ENCODE measurements around the gene CCN6. TPM values are rescaled to one million over a fixed set of nuclear protein-coding genes. Genes with fewer than 3 reads are reported as not detected.

CCN6 gene
- total RNA-seq, 1 donor from 2014 or later, result not detected

DNA sequence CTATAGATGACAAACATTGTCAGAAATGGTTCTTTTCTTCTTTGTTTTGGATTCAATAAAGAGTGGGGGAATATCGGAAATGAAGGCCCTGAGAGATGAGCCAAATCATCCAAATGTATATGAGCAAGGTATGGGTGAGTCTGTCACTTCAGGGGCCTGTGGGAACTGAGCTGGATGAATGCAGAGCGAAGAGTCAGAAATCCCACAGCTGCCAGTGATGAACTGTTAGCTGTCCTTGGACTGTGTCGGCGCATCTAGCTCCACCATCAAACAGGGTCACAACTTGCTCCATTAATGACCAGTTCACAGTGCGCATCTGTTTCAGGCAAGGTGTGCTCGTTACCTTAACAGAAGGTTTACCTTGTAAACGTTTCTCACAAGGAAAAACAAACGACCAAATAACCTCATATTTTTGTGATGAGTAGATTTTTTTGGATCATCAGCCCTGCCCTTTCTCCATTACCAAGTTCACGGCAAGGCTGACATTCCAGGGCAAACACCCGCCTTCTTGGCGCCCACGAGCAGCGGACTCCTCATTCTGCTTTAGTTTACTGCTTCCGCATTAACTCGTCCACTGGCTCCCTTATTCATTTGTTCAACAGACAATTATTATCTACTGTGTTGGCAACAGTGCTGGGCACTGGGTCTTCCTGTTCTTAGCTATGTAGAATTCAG, 15.0 kb upstream of the CCN6 start:
- Histone ChIP-seq H3K27ac (replicated peaks) (peak overlapping the region; percentile 73), H3K4me3 (no peak overlapping the region), H3K36me3 (no peaks in the 10 kb centered on the region), H3K4me1 (peaks cover 12% of the 10 kb centered on the region), H3K9me3 (replicated peaks) (no peaks in the 10 kb centered on the region), H3K27me3 (ENCODE audit: low read depth) (no peaks in the 10 kb centered on the region)
- TF ChIP-seq, protein P1, sequence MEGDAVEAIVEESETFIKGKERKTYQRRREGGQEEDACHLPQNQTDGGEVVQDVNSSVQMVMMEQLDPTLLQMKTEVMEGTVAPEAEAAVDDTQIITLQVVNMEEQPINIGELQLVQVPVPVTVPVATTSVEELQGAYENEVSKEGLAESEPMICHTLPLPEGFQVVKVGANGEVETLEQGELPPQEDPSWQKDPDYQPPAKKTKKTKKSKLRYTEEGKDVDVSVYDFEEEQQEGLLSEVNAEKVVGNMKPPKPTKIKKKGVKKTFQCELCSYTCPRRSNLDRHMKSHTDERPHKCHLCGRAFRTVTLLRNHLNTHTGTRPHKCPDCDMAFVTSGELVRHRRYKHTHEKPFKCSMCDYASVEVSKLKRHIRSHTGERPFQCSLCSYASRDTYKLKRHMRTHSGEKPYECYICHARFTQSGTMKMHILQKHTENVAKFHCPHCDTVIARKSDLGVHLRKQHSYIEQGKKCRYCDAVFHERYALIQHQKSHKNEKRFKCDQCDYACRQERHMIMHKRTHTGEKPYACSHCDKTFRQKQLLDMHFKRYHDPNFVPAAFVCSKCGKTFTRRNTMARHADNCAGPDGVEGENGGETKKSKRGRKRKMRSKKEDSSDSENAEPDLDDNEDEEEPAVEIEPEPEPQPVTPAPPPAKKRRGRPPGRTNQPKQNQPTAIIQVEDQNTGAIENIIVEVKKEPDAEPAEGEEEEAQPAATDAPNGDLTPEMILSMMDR (IDR thresholded peaks at IDR 0.05; ENCODE audit: borderline replicate concordance), result no peak
- intact Hi-C loops (cut with micrococcal nuclease), result no loop called here
- no peak for DNase-seq

DNA sequence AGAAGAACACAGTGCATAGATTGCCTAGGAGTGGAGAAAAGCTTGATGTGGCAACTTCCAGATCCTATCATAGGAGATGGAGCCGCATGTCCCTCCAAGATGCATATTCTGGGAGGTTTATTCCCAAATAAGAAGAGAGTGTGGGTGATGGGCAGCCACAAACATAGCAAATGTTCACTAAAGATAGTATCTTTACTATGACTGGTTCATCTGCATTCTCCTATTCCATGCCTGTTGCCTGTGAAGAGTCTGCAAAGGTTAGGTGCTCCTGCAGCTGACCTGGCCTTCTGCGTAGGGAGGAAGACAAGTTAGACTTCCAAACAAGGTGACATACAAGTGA, 14.5 kb upstream of the CCN6 start:
- no peak for DNase-seq
- peaks cover 14% of the 10 kb centered on the region for H3K4me1 ChIP-seq
- no peak overlapping the region for H3K27ac ChIP-seq (replicated peaks)
- H3K36me3 ChIP-seq, result no peaks in the 10 kb centered on the region
- H3K9me3 ChIP-seq (replicated peaks), result no peaks in the 10 kb centered on the region
- TF ChIP-seq, protein P1 (IDR thresholded peaks at IDR 0.05; ENCODE audit: borderline replicate concordance), result no peak
- H3K27me3 ChIP-seq (ENCODE audit: low read depth), result no peaks in the 10 kb centered on the region
- H3K4me3 ChIP-seq, result no peak overlapping the region
- intact Hi-C loops (cut with micrococcal nuclease), result no loop called here

DNA sequence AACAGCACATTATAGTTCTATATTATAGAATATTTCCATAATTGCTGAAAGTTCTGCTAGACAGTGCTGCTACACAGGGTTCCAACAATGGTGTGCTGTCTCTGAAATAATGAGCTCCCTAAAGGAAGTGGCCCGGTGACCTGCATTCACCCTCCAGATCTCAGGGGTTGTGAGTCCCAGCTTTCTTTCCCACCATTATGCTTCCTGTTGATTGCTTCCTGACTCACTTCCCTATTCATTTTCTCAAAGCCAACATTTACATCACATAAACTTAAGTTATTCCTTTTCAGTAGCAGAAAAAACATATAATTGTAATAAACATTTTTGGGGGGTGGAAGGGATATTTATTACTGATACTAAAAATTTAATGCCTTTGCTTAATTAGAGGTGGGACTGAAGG, 12.9 kb upstream of the CCN6 start:
- Histone ChIP-seq H3K27me3 (ENCODE audit: low read depth) (no peaks in the 10 kb centered on the region), H3K27ac (replicated peaks) (no peak overlapping the region), H3K9me3 (replicated peaks) (no peaks in the 10 kb centered on the region), H3K36me3 (no peaks in the 10 kb centered on the region), H3K4me3 (no peak overlapping the region), H3K4me1 (peaks cover 14% of the 10 kb centered on the region)
- intact Hi-C loops (cut with micrococcal nuclease), result no loop called here
- TF ChIP-seq, protein P1 (IDR thresholded peaks at IDR 0.05; ENCODE audit: borderline replicate concordance), result no peak
- no peak for DNase-seq

DNA sequence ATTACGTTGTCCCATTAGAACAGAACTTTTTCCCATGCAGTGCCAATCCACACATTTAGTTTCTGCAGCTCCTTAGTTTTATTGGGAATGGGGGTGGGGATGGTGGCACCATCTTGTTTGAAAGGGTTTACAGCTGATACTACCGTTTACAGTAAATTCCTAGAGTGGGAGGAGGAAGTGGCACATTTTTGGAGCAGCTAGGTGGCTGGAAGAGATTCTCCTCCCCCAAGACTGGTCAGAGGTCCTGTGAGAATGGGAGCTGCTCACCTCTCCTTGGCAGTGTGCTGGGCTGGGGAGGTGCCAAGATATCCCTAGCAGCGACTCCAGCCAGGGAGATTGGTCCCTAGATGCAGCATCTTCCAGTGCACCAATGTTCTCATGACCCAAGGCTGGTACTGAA, 12.4 kb upstream of the CCN6 start:
- Histone ChIP-seq H3K36me3 (no peaks in the 10 kb centered on the region), H3K4me1 (peaks cover 14% of the 10 kb centered on the region), H3K27ac (replicated peaks) (no peak overlapping the region), H3K4me3 (no peak overlapping the region), H3K27me3 (ENCODE audit: low read depth) (no peaks in the 10 kb centered on the region), H3K9me3 (replicated peaks) (no peaks in the 10 kb centered on the region)
- intact Hi-C loops (cut with micrococcal nuclease), result no loop called here
- no peak for DNase-seq
- TF ChIP-seq, protein P1 (IDR thresholded peaks at IDR 0.05; ENCODE audit: borderline replicate concordance), result no peak

- H3K36me3 ChIP-seq, result no peaks in the 10 kb centered on the region
- peaks cover 6% of the 10 kb centered on the region for H3K4me1 ChIP-seq
Measured at GRCh38 chr6:112043032-112044007, 10.6 kb upstream of the CCN6 start.

More at GRCh38 chr6:112043032-112044007, 10.6 kb upstream of the CCN6 start:
- no peaks in the 10 kb centered on the region for H3K27me3 ChIP-seq (ENCODE audit: low read depth)
- TF ChIP-seq, protein P1 (IDR thresholded peaks at IDR 0.05; ENCODE audit: borderline replicate concordance), result peak; percentile 92
- peak overlapping the region; percentile 71 for H3K27ac ChIP-seq (replicated peaks)
- peak; percentile 86 for DNase-seq
- H3K4me3 ChIP-seq, result peak overlapping the region; percentile 70
- H3K9me3 ChIP-seq (replicated peaks), result no peaks in the 10 kb centered on the region
- intact Hi-C loops (cut with micrococcal nuclease), result loop anchor here (2.0 kb wide), 1 partner anchor 333 kb away; no protein-coding TSS in a partner anchor

Data from left ventricle myocardium inferior (tissue), 1 donor.